DND-41 (cell line): Measurements from ENCODE around the gene APH1A.
"Not testable (repeated sequence)": the region's sequence is repeated elsewhere in the genome, so short reads cannot be mapped to it uniquely, and the experiment has no call there.

ENCODE experiments used
- ATAC-seq: fragments of 200-7000 bp; cut with Tn5 transposase; 3 replicates; pipeline ENCODE4 v1.9.1; 2021; ENCODE audit warnings: low read depth; ENCODE audit not compliant: insufficient read depth
- DNase-seq: peaks from one replicate; pipeline ENCODE4 v3.0.0-alpha.2; 2020
- H2AFZ ChIP-seq: 2 replicates; pipeline ENCODE4 v1.6.0; 2012; ENCODE audit warnings: low read depth, low read length
- H3K27ac ChIP-seq: 2 replicates; pipeline ENCODE4 v1.5.1; 2012; ENCODE audit warnings: low read length, inconsistent platforms
- H3K27me3 ChIP-seq: fragments of 200-600 bp; sonication (generic); 2 replicates; pipeline ENCODE4 v1.6.0; 2012; ENCODE audit warnings: low read length, mild to moderate bottlenecking, inconsistent platforms; ENCODE audit not compliant: insufficient read depth, poor library complexity
- H3K36me3 ChIP-seq: 2 replicates; pipeline ENCODE4 v1.5.1; 2012; ENCODE audit warnings: low read length, inconsistent platforms; ENCODE audit not compliant: insufficient read depth
- H3K4me1 ChIP-seq: 2 replicates; pipeline ENCODE4 v1.5.1; 2012; ENCODE audit warnings: mild to moderate bottlenecking, low read length; ENCODE audit not compliant: insufficient read depth
- H3K4me2 ChIP-seq: 2 replicates; pipeline ENCODE4 v1.6.0; 2012; ENCODE audit warnings: mild to moderate bottlenecking, moderate library complexity, low read length, inconsistent platforms; ENCODE audit not compliant: insufficient read depth
- H3K4me3 ChIP-seq, 2 experiments: fragments of 200-600 bp in 1 of 2; shearing (Covaris generic) in 1 of 2; 2 replicates each; pipeline ENCODE4 v1.5.1; 2012 to 2016; ENCODE audit warnings: inconsistent platforms in 2 of 2, low read length in 2 of 2, mild to moderate bottlenecking in 2 of 2, low read depth in 1 of 2, moderate library complexity in 1 of 2
- H3K79me2 ChIP-seq: 2 replicates; pipeline ENCODE4 v1.6.0; 2012; ENCODE audit warnings: low read length, inconsistent platforms; ENCODE audit not compliant: insufficient read depth
- H3K9ac ChIP-seq: 2 replicates; pipeline ENCODE4 v1.6.0; 2012; ENCODE audit warnings: low read depth, mild to moderate bottlenecking, inconsistent platforms, low read length, moderate library complexity
- H3K9me3 ChIP-seq: 2 replicates; pipeline ENCODE4 v1.5.1; 2012; ENCODE audit warnings: low read length, moderate library complexity, mild to moderate bottlenecking, inconsistent platforms; ENCODE audit not compliant: insufficient read depth, severe bottlenecking
- H4K20me1 ChIP-seq: 2 replicates; pipeline ENCODE4 v1.6.0; 2012; ENCODE audit warnings: low read length; ENCODE audit not compliant: insufficient read depth
- CTCF ChIP-seq: IDR thresholded peaks from 2 replicates; pipeline ENCODE4 v1.5.1; 2012; ENCODE audit warnings: borderline replicate concordance, low read length, moderate library complexity, mild to moderate bottlenecking; ENCODE audit not compliant: poor library complexity, severe bottlenecking; ENCODE audit errors: extremely low read depth
- EZH2 ChIP-seq: IDR thresholded peaks from 3 replicates; pipeline ENCODE4 v1.6.1; 2012; ENCODE audit warnings: borderline replicate concordance, low read depth, mild to moderate bottlenecking, moderate library complexity, low read length, inconsistent platforms; ENCODE audit not compliant: severe bottlenecking

Gene APH1A

DNA sequence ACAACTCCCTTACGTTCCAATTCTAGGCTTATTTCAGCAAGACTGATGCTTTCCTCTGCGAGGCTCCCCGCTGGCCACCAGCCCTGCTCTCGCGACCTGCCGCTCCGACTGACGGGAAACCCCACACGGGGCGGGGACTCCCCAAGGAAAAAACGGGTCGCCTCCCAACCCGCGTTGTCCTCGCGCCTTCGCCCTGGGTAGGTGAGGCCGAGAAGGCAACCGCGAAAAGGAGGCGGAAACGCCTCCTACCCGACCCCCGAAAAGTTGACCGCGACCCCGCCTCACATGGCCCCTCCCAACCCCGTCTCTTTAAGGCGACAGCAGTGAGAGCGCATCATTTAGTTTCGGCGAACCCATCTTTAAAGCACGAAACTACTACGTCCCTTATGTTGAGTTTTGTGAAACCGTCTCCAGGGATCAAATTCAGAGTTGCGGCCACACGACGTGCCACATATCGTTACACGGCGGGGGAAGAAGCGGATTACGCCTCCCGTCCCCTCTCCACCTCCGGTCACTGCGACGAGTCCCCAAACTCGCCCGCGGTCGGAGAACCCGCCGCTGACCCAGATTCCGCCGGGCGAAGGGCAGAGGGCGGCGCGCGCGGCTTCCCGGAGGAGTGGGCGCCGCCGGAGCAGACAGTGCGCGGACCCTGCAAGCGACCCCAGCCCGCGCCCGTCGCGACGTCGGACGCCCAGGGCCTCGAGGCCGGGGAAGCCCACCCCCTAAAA lies 34.1 kb downstream of the APH1A start:
- Histone ChIP-seq H4K20me1 (peaks cover 12% of the 10 kb centered on the region; the same call in 1 of the 2 replicates), H3K79me2 (peaks cover 66% of the 10 kb centered on the region), H3K4me3 (peak overlapping the region; percentile 74 to 76), H3K9ac (peak overlapping the region; percentile 99), H3K27me3 (no peaks in the 10 kb centered on the region), H3K4me2 (peak overlapping the region; percentile 67), H3K4me1 (peaks cover 32% of the 10 kb centered on the region), H2AFZ (peak overlapping the region; percentile 34), H3K36me3 (peaks cover 14% of the 10 kb centered on the region), H3K9me3 (no peaks in the 10 kb centered on the region), H3K27ac (peak overlapping the region; percentile 95)
- no peak for TF ChIP-seq CTCF
- DNase-seq, result peak; percentile 91
- peak; percentile 60 for ATAC-seq

GRCh38 chr1:150234309-150234565 lies 34.6 kb downstream of the APH1A start:
- H3K27ac ChIP-seq, result peak overlapping the region; percentile 95
- TF ChIP-seq EZH2 (no peak), CTCF (no peak)

GRCh38 chr1:150233359-150234308 lies 35.2 kb downstream of the APH1A start:
- DNase-seq, result no peak
- Histone ChIP-seq H3K4me3 (peak overlapping the region; percentile 74 to 76; a peak in 3 of 4 replicates), H3K36me3 (peaks cover 23% of the 10 kb centered on the region), H3K4me2 (peak overlapping the region; percentile 67), H3K9me3 (no peaks in the 10 kb centered on the region), H3K27ac (peak overlapping the region; percentile 95), H3K79me2 (peaks cover 76% of the 10 kb centered on the region), H4K20me1 (peaks cover 12% of the 10 kb centered on the region; the same call in 1 of the 2 replicates), H2AFZ (no peak overlapping the region), H3K9ac (peak overlapping the region; percentile 99), H3K27me3 (no peaks in the 10 kb centered on the region), H3K4me1 (peaks cover 32% of the 10 kb centered on the region)
- TF ChIP-seq EZH2, result no peak
- TF ChIP-seq CTCF, result no peak
- ATAC-seq, result no peak

More at GRCh38 chr1:150234309-150234565, 34.6 kb downstream of the APH1A start:
- H2AFZ ChIP-seq, result peak overlapping the region; percentile 34; the same call in 1 of the 2 replicates
- no peaks in the 10 kb centered on the region for H3K9me3 ChIP-seq
- H3K27me3 ChIP-seq, result no peaks in the 10 kb centered on the region
- H3K36me3 ChIP-seq, result peaks cover 19% of the 10 kb centered on the region
- peak overlapping the region; percentile 67 for H3K4me2 ChIP-seq
- peak overlapping the region; percentile 74 to 76; a peak in 3 of 4 replicates for H3K4me3 ChIP-seq
- DNase-seq (no peak), ATAC-seq (no peak)
- H3K4me1 ChIP-seq, result peaks cover 32% of the 10 kb centered on the region
- peaks cover 71% of the 10 kb centered on the region for H3K79me2 ChIP-seq
- peak overlapping the region; percentile 99 for H3K9ac ChIP-seq
- H4K20me1 ChIP-seq, result peaks cover 12% of the 10 kb centered on the region; the same call in 1 of the 2 replicates

- H4K20me1 ChIP-seq, result peaks cover 12% of the 10 kb centered on the region; the same call in 1 of the 2 replicates
- peaks cover 81% of the 10 kb centered on the region for H3K79me2 ChIP-seq
- H3K9ac ChIP-seq, H2AFZ ChIP-seq, H3K4me3 ChIP-seq, DNase-seq, ATAC-seq, H3K9me3 ChIP-seq, H3K27me3 ChIP-seq: not testable (repeated sequence)
- H3K4me1 ChIP-seq, result peaks cover 32% of the 10 kb centered on the region
- peak overlapping the region; percentile 67; the same call in 1 of the 2 replicates for H3K4me2 ChIP-seq
- 0 out of 2 replicates have a peak overlapping the region, but pooled peaks have one; percentile 95 for H3K27ac ChIP-seq
- H3K36me3 ChIP-seq, result peaks cover 29% of the 10 kb centered on the region
Observed at GRCh38 chr1:150232921-150233320, 35.9 kb downstream of the APH1A start.

DNA sequence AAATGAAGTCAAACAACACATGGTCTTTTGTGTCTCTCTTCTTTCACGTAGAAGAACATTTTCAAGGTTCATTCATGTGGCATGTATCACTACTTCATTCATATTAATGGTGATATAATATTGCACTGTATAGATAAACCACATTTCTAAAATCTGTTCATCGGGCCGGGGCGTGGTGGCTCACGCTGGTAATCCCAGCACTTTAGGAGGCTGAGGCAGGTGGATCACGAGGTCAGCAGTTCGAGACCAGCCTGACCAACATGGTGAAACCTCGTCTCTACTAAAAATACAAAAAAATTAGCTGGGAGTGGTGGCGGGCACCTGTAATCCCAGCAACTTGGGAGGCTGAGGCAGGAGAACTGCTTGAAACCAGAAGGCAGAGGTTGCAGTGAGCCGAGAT lies 40.6 kb downstream of the APH1A start:
- ATAC-seq, H4K20me1 ChIP-seq, H3K9me3 ChIP-seq, H3K4me3 ChIP-seq, H3K9ac ChIP-seq, H3K4me2 ChIP-seq, H3K27ac ChIP-seq, H3K27me3 ChIP-seq, DNase-seq, H3K4me1 ChIP-seq, H2AFZ ChIP-seq: not testable (repeated sequence)
- Histone ChIP-seq H3K79me2 (peaks cover 72% of the 10 kb centered on the region), H3K36me3 (peaks cover 73% of the 10 kb centered on the region)
